Stomach (tissue), 9 donors: ENCODE results near the gene MOV10L1. TPM values are rescaled to one million over a fixed set of nuclear protein-coding genes. Genes with fewer than 3 reads are reported as not detected.

ENCODE experiments used
- DNase-seq, 2 donors: peaks; one replicate each; pipeline versions ENCODE4 v3.0.0 to v3.0.0-alpha.2; 2013 to 2019
- H3K27ac ChIP-seq, 5 donors: fragments of 200-600 bp in 4 of 5; sonication (generic) in 4 of 5; one replicate each; pipeline ENCODE4 v1.5.1; 2013 to 2019; ENCODE audit warnings: mild to moderate bottlenecking in 1 of 5, moderate library complexity in 1 of 5
- H3K27me3 ChIP-seq, 3 donors: fragments of 200-600 bp; sonication (generic); one replicate each; pipeline ENCODE4 v1.5.1; 2017 to 2019; ENCODE audit warnings: mixed run types in 1 of 3
- H3K36me3 ChIP-seq, 4 donors: fragments of 200-600 bp; sonication (generic); 1 replicate in 3 of 4; 2 replicates in 1 of 4; pipeline ENCODE4 v1.5.1; 2016 to 2019
- H3K4me1 ChIP-seq, 4 donors: fragments of 200-600 bp; sonication (generic); one replicate each; pipeline ENCODE4 v1.5.1; 2016 to 2019
- H3K4me3 ChIP-seq, 4 donors: fragments of 200-600 bp; sonication (generic) in 3 of 4; one replicate each; pipeline ENCODE4 v1.5.1; 2016 to 2019; ENCODE audit warnings: mild to moderate bottlenecking in 1 of 4
- H3K9me3 ChIP-seq, 4 donors: fragments of 200-600 bp; sonication (generic); one replicate each; pipeline ENCODE4 v1.5.1; 2016 to 2019
- CTCF ChIP-seq, 7 experiments: fragments of 450-650 bp in 4 of 7; fragments of 200-600 bp in 3 of 7; sonication (generic) in 3 of 7; IDR thresholded peaks; one replicate each; pipeline ENCODE4 v1.5.1; 2016 to 2019; ENCODE audit warnings: antibody characterized with exemption in 7 of 7, control low read depth in 2 of 7, mild to moderate bottlenecking in 1 of 7
- EP300 ChIP-seq: sonication (generic); formaldehyde crosslinking; IDR thresholded peaks from one replicate; pipeline ENCODE4 v1.6.1; 2017; ENCODE audit warnings: antibody characterized with exemption
- POLR2A ChIP-seq, 4 donors: fragments of 450-650 bp; IDR thresholded peaks; one replicate each; pipeline ENCODE4 v1.6.1; 2016; ENCODE audit warnings: antibody characterized with exemption in 4 of 4, control low read depth in 2 of 4, mild to moderate bottlenecking in 1 of 4, moderate library complexity in 1 of 4
- POLR2AphosphoS5 ChIP-seq, 3 donors: sonication (generic); formaldehyde crosslinking; IDR thresholded peaks; one replicate each; pipeline ENCODE4 v1.6.1; 2016; ENCODE audit warnings: antibody characterized with exemption in 3 of 3
- WGBS, 5 donors: extraction: QIAGEN DNeasy Blood & Tissue Kit in 3 of 5; methylation state at CpG; one replicate each; pipeline versions ENCODE4 v1.1.5 to v1.1.7; 2013 to 2018; 5-methylcytosine and 5-hydroxymethylcytosine counted together
- intact Hi-C: fragments of 100-400 bp; cut with DNase I; formaldehyde crosslinking; loops from one replicate; pipeline ENCODE4 v1.15.1; 2023; ENCODE audit warnings: low total_unique reads
- polyA plus RNA-seq, 3 donors: library from polyadenylated mRNA; stranded (reverse); fragments of 200-250 nt; gene quantifications; one replicate each; pipeline ENCODE4 v1.2.3, GENCODE V29; 2013
- total RNA-seq, 5 donors: library from RNA; depleted of rRNA; stranded (reverse); fragments of >200 nt; gene quantifications; one replicate each; pipeline versions ENCODE4 v1.1.0 to v1.2.3, GENCODE V29; 2014 to 2016
- donor health status: healthy with polysubstance abuse.
- donor health status: Bipolar disorder and iron deficiency.
- donor health status: healthy.

Gene MOV10L1
- total and polyA plus RNA-seq, 8 donors: 0.12 to 2.8 (median 0.46) TPM; not detected in 3

GRCh38 chr22:50153756-50154140 is 63.9 kb downstream of the MOV10L1 start:
- Histone ChIP-seq H3K27me3 (peaks cover 0 to 9% (median 0%) of the 10 kb centered on the region in 3 donors), H3K4me1 (peaks cover 0 to 2% (median 0%) of the 10 kb centered on the region in 4 donors), H3K9me3 (no peaks in the 10 kb centered on the region), H3K4me3 (no peak overlapping the region), H3K27ac (no peak overlapping the region), H3K36me3 (no peaks in the 10 kb centered on the region)
- no peak for DNase-seq
- intact Hi-C loops: loop anchor here (5.0 kb wide), 1 partner anchor 59 kb away; no protein-coding TSS in a partner anchor
- TF ChIP-seq POLR2A (IDR thresholded peaks at IDR 0.05) (no peak), EP300 (no peak), POLR2AphosphoS5 (IDR thresholded peaks at IDR 0.05) (no peak), CTCF (IDR thresholded peaks at IDR 0.05) (no peak)
- 85 to 89% (median 87%) methylated on average over 7 of the region's 7 CpGs for WGBS, 5 donors

- intact Hi-C loops: no loop called here
- WGBS, 5 donors: 43 to 64% (median 58%) methylated on average over 17 to 21 of the region's 21 CpGs
- Histone ChIP-seq H3K9me3 (no peaks in the 10 kb centered on the region), H3K27ac (peak overlapping the region in 1 of 5 donors; percentile 9), H3K27me3 (peaks cover 0 to 36% (median 0%) of the 10 kb centered on the region in 3 donors), H3K36me3 (no peaks in the 10 kb centered on the region), H3K4me1 (no peaks in the 10 kb centered on the region), H3K4me3 (no peak overlapping the region)
- TF ChIP-seq EP300: no peak
- TF ChIP-seq POLR2AphosphoS5 (IDR thresholded peaks at IDR 0.05): peak in 2 of 3 donors; percentile 61 to 67
- TF ChIP-seq CTCF (IDR thresholded peaks at IDR 0.05): no peak
- TF ChIP-seq POLR2A (IDR thresholded peaks at IDR 0.05): no peak
- peak; percentile 65 to 85 for DNase-seq
These were observed 68.0 kb downstream of the MOV10L1 start for GRCh38 chr22:50157709-50158375.

- DNase-seq: no peak
- WGBS, 5 donors: 85 to 93% (median 86%) methylated on average over 6 to 7 of the region's 7 CpGs
- no peak overlapping the region for H3K4me3 ChIP-seq
- intact Hi-C loops: no loop called here
- H3K27me3 ChIP-seq: peaks cover 0 to 50% (median 0%) of the 10 kb centered on the region in 3 donors
- H3K4me1 ChIP-seq: no peaks in the 10 kb centered on the region
- no peak overlapping the region for H3K27ac ChIP-seq
- no peaks in the 10 kb centered on the region for H3K9me3 ChIP-seq
- no peaks in the 10 kb centered on the region for H3K36me3 ChIP-seq
- TF ChIP-seq POLR2AphosphoS5 (IDR thresholded peaks at IDR 0.05) (no peak), POLR2A (IDR thresholded peaks at IDR 0.05) (no peak), EP300 (no peak), CTCF (IDR thresholded peaks at IDR 0.05) (no peak)
These were observed 71.1 kb downstream of the MOV10L1 start for GRCh38 chr22:50160947-50161346.

GRCh38 chr22:50161508-50162390 is 71.9 kb downstream of the MOV10L1 start:
- no peaks in the 10 kb centered on the region for H3K9me3 ChIP-seq
- H3K36me3 ChIP-seq: no peaks in the 10 kb centered on the region
- WGBS, 5 donors: 82 to 100% (median 86%) methylated on average over 5 to 23 of the region's 23 CpGs
- no peak for TF ChIP-seq POLR2AphosphoS5 (IDR thresholded peaks at IDR 0.05)
- no peak for TF ChIP-seq POLR2A (IDR thresholded peaks at IDR 0.05)
- no peak for TF ChIP-seq CTCF (IDR thresholded peaks at IDR 0.05)
- TF ChIP-seq EP300: no peak
- no peak overlapping the region for H3K27ac ChIP-seq
- H3K4me1 ChIP-seq: no peaks in the 10 kb centered on the region
- no peak overlapping the region for H3K4me3 ChIP-seq
- intact Hi-C loops: no loop called here
- no peak for DNase-seq
- peaks cover 0 to 50% (median 0%) of the 10 kb centered on the region in 3 donors for H3K27me3 ChIP-seq
